H9 (cell line): ENCODE measurements around the gene CAPN5. TPM values are rescaled to one million over a fixed set of nuclear protein-coding genes. Genes with fewer than 3 reads are reported as not detected.

Experiments used
- DNase-seq: peaks from one replicate; pipeline ENCODE4 v3.0.0-alpha.2; 2017
- H2AFZ ChIP-seq: one replicate; pipeline ENCODE4 v1.6.1; 2013; ENCODE audit warnings: mild to moderate bottlenecking, low read length, control low read depth, moderate library complexity
- H2AK5ac ChIP-seq: 2 replicates; pipeline ENCODE4 v1.6.1; 2013; ENCODE audit warnings: low read length, control low read depth, mixed read lengths; ENCODE audit not compliant: insufficient read length
- H2BK120ac ChIP-seq: one replicate; pipeline ENCODE4 v1.6.1; 2013; ENCODE audit warnings: low read depth, mild to moderate bottlenecking, low read length, control low read depth, inconsistent platforms; ENCODE audit not compliant: poor library complexity, severe bottlenecking
- H2BK12ac ChIP-seq: 2 replicates; pipeline ENCODE4 v1.6.1; 2013; ENCODE audit warnings: low read length, control low read depth, mixed read lengths, low read depth; ENCODE audit not compliant: insufficient read length
- H2BK15ac ChIP-seq: 2 replicates; pipeline ENCODE4 v1.6.1; 2013; ENCODE audit warnings: low read depth, low read length, control low read depth
- H2BK20ac ChIP-seq: one replicate; pipeline ENCODE4 v1.6.1; 2013; ENCODE audit warnings: low read depth, mild to moderate bottlenecking, low read length, control low read depth, inconsistent platforms; ENCODE audit not compliant: poor library complexity, severe bottlenecking
- H2BK5ac ChIP-seq: 2 replicates; pipeline ENCODE4 v1.6.1; 2013; ENCODE audit warnings: low read length, control low read depth, mixed read lengths; ENCODE audit not compliant: insufficient read length
- H3K14ac ChIP-seq: 2 replicates; pipeline ENCODE4 v1.6.1; 2013; ENCODE audit warnings: low read length, control low read depth; ENCODE audit not compliant: insufficient read depth
- H3K18ac ChIP-seq: 2 replicates; pipeline ENCODE4 v1.6.1; 2013; ENCODE audit warnings: low read depth, mild to moderate bottlenecking, mixed read lengths, low read length, control low read depth; ENCODE audit not compliant: insufficient read length
- H3K23ac ChIP-seq: 2 replicates; pipeline ENCODE4 v1.6.1; 2013; ENCODE audit warnings: low read length, control low read depth, mixed read lengths, low read depth; ENCODE audit not compliant: insufficient read length
- H3K23me2 ChIP-seq: 2 replicates; pipeline ENCODE4 v1.6.1; 2013; ENCODE audit warnings: low read depth, mild to moderate bottlenecking, mixed read lengths, low read length, control low read depth; ENCODE audit not compliant: insufficient read length, poor library complexity, severe bottlenecking
- H3K27ac ChIP-seq: 2 replicates; pipeline ENCODE4 v1.5.1; 2013; ENCODE audit warnings: low read length, control low read depth, mixed read lengths, low read depth; ENCODE audit not compliant: insufficient read length
- H3K27me3 ChIP-seq: 2 replicates; pipeline ENCODE4 v1.6.1; 2013; ENCODE audit warnings: low read length, control low read depth, inconsistent platforms; ENCODE audit not compliant: insufficient read depth
- H3K4ac ChIP-seq: 2 replicates; pipeline ENCODE4 v1.6.1; 2013; ENCODE audit warnings: low read depth, mild to moderate bottlenecking, control low read depth, inconsistent platforms, low read length, moderate library complexity
- H3K4me1 ChIP-seq: 2 replicates; pipeline ENCODE4 v1.6.1; 2013; ENCODE audit warnings: low read length, control low read depth, inconsistent platforms; ENCODE audit not compliant: insufficient read depth
- H3K4me2 ChIP-seq: 2 replicates; pipeline ENCODE4 v1.6.1; 2013; ENCODE audit warnings: low read length, control low read depth, mixed read lengths; ENCODE audit not compliant: insufficient read length, insufficient read depth
- H3K56ac ChIP-seq: 2 replicates; pipeline ENCODE4 v1.6.1; 2013; ENCODE audit warnings: low read depth, mild to moderate bottlenecking, mixed read lengths, low read length, control low read depth; ENCODE audit not compliant: insufficient read length
- H3K79me1 ChIP-seq: 2 replicates; pipeline ENCODE4 v1.6.1; 2013; ENCODE audit warnings: low read depth, mild to moderate bottlenecking, moderate library complexity, low read length, control low read depth, inconsistent platforms; ENCODE audit not compliant: insufficient read depth, poor library complexity, severe bottlenecking
- H3K79me2 ChIP-seq: 2 replicates; pipeline ENCODE4 v1.6.1; 2013; ENCODE audit warnings: low read length, control low read depth, inconsistent platforms; ENCODE audit not compliant: insufficient read depth
- H3K9ac ChIP-seq: 2 replicates; pipeline ENCODE4 v1.6.1; 2013; ENCODE audit warnings: low read length, control low read depth, mixed read lengths; ENCODE audit not compliant: insufficient read length; ENCODE audit errors: extremely low read depth
- H3K9me3 ChIP-seq: one replicate; pipeline ENCODE4 v1.6.1; 2013; ENCODE audit warnings: low read depth, low read length, inconsistent platforms; ENCODE audit not compliant: control insufficient read depth
- H3T11ph ChIP-seq: one replicate; pipeline ENCODE4 v1.6.1; 2013; ENCODE audit warnings: mild to moderate bottlenecking, low read length, control low read depth, inconsistent platforms
- H4K20me1 ChIP-seq: one replicate; pipeline ENCODE4 v1.6.1; 2013; ENCODE audit not compliant: control insufficient read depth, insufficient read length, insufficient read depth
- H4K5ac ChIP-seq: 2 replicates; pipeline ENCODE4 v1.6.1; 2013; ENCODE audit warnings: low read depth, mild to moderate bottlenecking, mixed read lengths, low read length, control low read depth; ENCODE audit not compliant: insufficient read length
- H4K8ac ChIP-seq: replicated peaks from 2 replicates; pipeline ENCODE4 v1.6.1; 2013; ENCODE audit warnings: low read length, control low read depth, mixed read lengths, low read depth; ENCODE audit not compliant: insufficient read length
- H4K91ac ChIP-seq: 2 replicates; pipeline ENCODE4 v1.6.1; 2013; ENCODE audit warnings: low read depth, mild to moderate bottlenecking, moderate library complexity, mixed read lengths, low read length, control low read depth; ENCODE audit not compliant: insufficient read length
- H3K27ac Mint-ChIP-seq, 3 experiments: 2 replicates in 2 of 3; 3 replicates in 1 of 3; pipeline ENCODE4 v1.8.0; 2020 to 2021; ENCODE audit warnings: mixed read lengths in 3 of 3, mild to moderate bottlenecking in 1 of 3, moderate library complexity in 1 of 3
- H3K27me3 Mint-ChIP-seq: 2 replicates; pipeline ENCODE4 v1.8.0; 2021; ENCODE audit warnings: low read depth, mild to moderate bottlenecking, moderate library complexity, mixed read lengths
- H3K36me3 Mint-ChIP-seq, 3 experiments: 2 replicates in 2 of 3; 3 replicates in 1 of 3; pipeline ENCODE4 v1.8.0; 2020 to 2021; ENCODE audit warnings: low read depth in 3 of 3, mixed read lengths in 3 of 3; ENCODE audit not compliant: insufficient read depth in 1 of 3
- H3K4me1 Mint-ChIP-seq, 2 experiments: 2 replicates each; pipeline ENCODE4 v1.8.0; 2020; ENCODE audit warnings: mixed read lengths in 2 of 2
- H3K4me3 Mint-ChIP-seq, 2 experiments: 2 replicates in 1 of 2; 3 replicates in 1 of 2; pipeline ENCODE4 v1.8.0; 2020 to 2021; ENCODE audit warnings: mild to moderate bottlenecking in 2 of 2, mixed read lengths in 2 of 2, moderate library complexity in 1 of 2
- H3K9me3 Mint-ChIP-seq, 2 experiments: 2 replicates in 1 of 2; 3 replicates in 1 of 2; pipeline ENCODE4 v1.8.0; 2020; ENCODE audit warnings: mild to moderate bottlenecking in 2 of 2, mixed read lengths in 2 of 2, moderate library complexity in 1 of 2
- CTCF ChIP-seq: fragments of 200-600 bp; sonication (generic); conservative IDR thresholded peaks from 3 replicates; pipeline ENCODE4 v1.8.0; 2021; ENCODE audit warnings: antibody characterized with exemption, mild to moderate bottlenecking
- WGBS: extraction: QIAGEN DNeasy Blood & Tissue Kit; methylation state at CpG from one replicate; pipeline ENCODE4 v1.1.7; 2013; ENCODE audit warnings: missing lambda C conversion rate, low lambda C conversion rate, mixed read lengths; ENCODE audit not compliant: insufficient read length; ENCODE audit errors: extremely low coverage; 5-methylcytosine and 5-hydroxymethylcytosine counted together
- total RNA-seq: library from RNA; stranded (reverse); gene quantifications from 2 replicates; pipeline ENCODE4 v1.2.1, GENCODE V29; 2021

Gene CAPN5
- total RNA-seq, 1 experiment from 2014 or later = 16.7 TPM

- no peak overlapping the region for H2AFZ ChIP-seq
- no peak overlapping the region for H2BK5ac ChIP-seq
- no peak overlapping the region for H3K9ac ChIP-seq
- H3K18ac ChIP-seq = no peak overlapping the region
- H3K14ac ChIP-seq = no peak overlapping the region
- peaks cover 5 to 8% of the 10 kb centered on the region in 2 experiments for H3K4me1 Mint-ChIP-seq
- no peak for TF ChIP-seq CTCF
- no peak overlapping the region for H2BK15ac ChIP-seq
- no peak overlapping the region for H2BK120ac ChIP-seq
- H3K27me3 ChIP-seq = no peaks in the 10 kb centered on the region
- no CpG with 5 or more reads among the region's 15 CpGs for WGBS
- H3K4me3 Mint-ChIP-seq = no peak overlapping the region
- H3K4me2 ChIP-seq = no peak overlapping the region
- no peak overlapping the region for H2BK20ac ChIP-seq
- H3K9me3 ChIP-seq = no peaks in the 10 kb centered on the region
- peaks cover 0 to 7% (median 3%) of the 10 kb centered on the region in 3 experiments; a peak in 6 of 7 replicates for H3K36me3 Mint-ChIP-seq
- no peaks in the 10 kb centered on the region for H3K79me1 ChIP-seq
- no peak overlapping the region for H3K27ac ChIP-seq
- H4K8ac ChIP-seq = no peak overlapping the region
- H4K91ac ChIP-seq = no peak overlapping the region
- H3K56ac ChIP-seq = no peak overlapping the region
- H2AK5ac ChIP-seq = no peak overlapping the region
- no peaks in the 10 kb centered on the region for H3K27me3 Mint-ChIP-seq
- no peak for DNase-seq
- no peak overlapping the region for H3T11ph ChIP-seq
- H3K9me3 Mint-ChIP-seq = no peaks in the 10 kb centered on the region
- H4K5ac ChIP-seq = no peak overlapping the region
- H3K79me2 ChIP-seq = no peaks in the 10 kb centered on the region
- H3K4ac ChIP-seq = no peak overlapping the region
- no peak overlapping the region for H3K23ac ChIP-seq
- no peak overlapping the region for H2BK12ac ChIP-seq
- no peaks in the 10 kb centered on the region for H4K20me1 ChIP-seq
- H3K23me2 ChIP-seq = no peaks in the 10 kb centered on the region
- no peak overlapping the region for H3K27ac Mint-ChIP-seq
- H3K4me1 ChIP-seq = no peaks in the 10 kb centered on the region
Measured at GRCh38 chr11:77115956-77116355, 49.2 kb downstream of the CAPN5 start.
